SK-N-MC (cell line): Measurements from ENCODE around the gene TCERG1L.
"Not testable (repeated sequence)": the region's sequence is repeated elsewhere in the genome, so short reads cannot be mapped to it uniquely, and the experiment has no call there.

Experiments
- DNase-seq: peaks from one replicate; pipeline ENCODE4 v3.0.0-alpha.2; 2011; ENCODE audit warnings: low read depth, low spot score
- H3K27ac ChIP-seq: fragments of 200-600 bp; sonication (generic); 2 replicates; pipeline ENCODE4 v1.5.1; 2016; ENCODE audit warnings: mixed run types
- H3K36me3 ChIP-seq: fragments of 200-600 bp; sonication (generic); 2 replicates; pipeline ENCODE4 v1.6.1; 2017; ENCODE audit warnings: antibody characterized with exemption, low read length, mixed read lengths; ENCODE audit not compliant: insufficient read depth
- H3K4me3 ChIP-seq: fragments of 200-600 bp; sonication (generic); 2 replicates; pipeline ENCODE4 v1.5.1; 2016
- H3K9ac ChIP-seq: fragments of 200-600 bp; sonication (generic); 2 replicates; pipeline ENCODE4 v1.8.0; 2017; ENCODE audit warnings: mixed run types, mixed read lengths; ENCODE audit not compliant: insufficient read length
- H3K9me3 ChIP-seq: fragments of 200-600 bp; sonication (generic); 2 replicates; pipeline ENCODE4 v1.6.1; 2017; ENCODE audit warnings: low read depth, mild to moderate bottlenecking, antibody characterized with exemption, low read length, moderate library complexity, mixed read lengths
- EZH2 ChIP-seq: fragments of 200-600 bp; sonication (generic); IDR thresholded peaks from one replicate; pipeline ENCODE4 v1.6.1; 2017; ENCODE audit warnings: antibody characterized with exemption
- FOXP2 ChIP-seq: optimal IDR thresholded peaks from 2 replicates; pipeline ENCODE3; 2011; ENCODE audit warnings: mild to moderate bottlenecking, moderate library complexity; ENCODE audit not compliant: insufficient read depth; ENCODE audit errors: extremely low read length, control extremely low read depth
- POLR2AphosphoS5 ChIP-seq: IDR thresholded peaks from 2 replicates; pipeline ENCODE4 v1.6.1; 2012; ENCODE audit warnings: mild to moderate bottlenecking, low read depth, low read length, borderline replicate concordance

Gene TCERG1L

DNA sequence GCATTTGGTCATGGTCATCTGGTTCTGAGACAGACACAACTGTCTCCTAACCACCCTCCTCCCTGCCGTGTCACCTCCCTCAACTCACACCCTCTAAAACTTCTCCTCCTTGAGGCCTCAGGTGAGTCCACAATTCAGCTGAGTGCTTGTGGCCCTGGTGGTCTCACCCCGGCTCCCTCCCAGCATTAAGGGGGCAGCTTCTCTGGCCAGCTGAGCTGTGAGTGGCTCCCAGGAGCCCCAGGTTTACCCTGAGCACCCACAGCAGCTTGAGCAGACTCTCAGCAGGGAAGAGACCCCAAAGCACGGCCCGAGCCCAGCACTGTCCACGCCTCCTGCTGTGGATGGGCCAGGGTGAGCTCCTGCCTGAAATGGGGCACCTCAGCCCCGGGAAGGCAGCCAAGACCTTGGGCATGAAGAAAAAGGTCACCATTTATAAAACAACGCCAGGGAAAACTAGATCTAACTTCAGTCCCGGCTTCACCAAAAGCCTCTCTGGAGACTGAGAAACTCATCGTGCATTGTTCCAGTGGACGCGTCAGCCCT, 201.2 kb downstream of the TCERG1L start:
- Histone ChIP-seq H3K36me3 (no peaks in the 10 kb centered on the region), H3K9me3 (no peaks in the 10 kb centered on the region), H3K27ac (no peak overlapping the region), H3K4me3 (no peak overlapping the region), H3K9ac (no peak overlapping the region)
- no peak for DNase-seq
- no peak for TF ChIP-seq EZH2
- no peak for TF ChIP-seq FOXP2
- no peak for TF ChIP-seq POLR2AphosphoS5

DNA sequence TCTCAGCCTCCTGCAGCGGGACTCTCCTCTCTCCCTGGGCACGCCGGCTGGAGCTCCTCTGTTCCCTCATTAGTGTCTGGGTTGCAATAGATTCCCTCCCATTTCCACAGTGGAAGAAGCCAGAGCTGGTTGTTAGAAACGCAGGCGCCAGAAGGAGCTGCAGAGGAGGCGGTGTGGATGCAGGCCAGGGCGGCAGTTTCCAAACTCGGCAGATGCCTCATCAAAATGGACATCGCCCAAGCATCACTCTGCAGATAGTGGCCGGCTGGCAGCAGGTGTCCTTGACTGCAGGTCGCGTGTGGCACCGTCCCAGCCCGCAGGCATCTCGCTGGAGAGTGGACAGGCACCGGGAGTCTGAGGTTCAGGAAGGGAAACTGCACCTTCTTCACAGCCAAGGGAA, 201.8 kb downstream of the TCERG1L start:
- Histone ChIP-seq H3K4me3 (no peak overlapping the region), H3K27ac (no peak overlapping the region), H3K9ac (no peak overlapping the region), H3K36me3 (no peaks in the 10 kb centered on the region), H3K9me3 (no peaks in the 10 kb centered on the region)
- TF ChIP-seq FOXP2, result no peak
- TF ChIP-seq EZH2, result no peak
- TF ChIP-seq POLR2AphosphoS5, result no peak
- DNase-seq, result no peak

DNA sequence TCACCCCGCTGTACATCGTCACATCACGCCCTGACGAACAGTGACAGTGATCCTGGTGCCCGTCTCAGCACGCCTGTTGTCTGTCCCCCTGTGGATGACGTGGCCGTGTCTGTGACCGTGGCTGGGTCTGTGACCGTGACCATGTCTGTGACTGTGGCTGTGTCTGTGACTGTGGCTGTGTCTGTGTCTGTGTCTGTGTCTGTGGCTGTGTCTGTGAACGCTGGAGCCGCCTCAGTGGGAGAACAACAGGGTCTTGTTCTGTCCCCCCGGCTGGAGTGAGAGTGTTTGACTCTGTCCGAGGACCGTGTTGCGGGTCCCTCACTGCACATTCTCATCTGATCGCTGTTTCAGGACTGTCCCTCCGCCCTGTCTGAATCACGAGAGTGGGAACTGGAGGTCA, 202.2 kb downstream of the TCERG1L start:
- Histone ChIP-seq H3K36me3 (no peaks in the 10 kb centered on the region), H3K4me3 (no peak overlapping the region), H3K9me3 (no peaks in the 10 kb centered on the region), H3K9ac (no peak overlapping the region), H3K27ac (no peak overlapping the region)
- TF ChIP-seq POLR2AphosphoS5, result no peak
- no peak for TF ChIP-seq EZH2
- no peak for TF ChIP-seq FOXP2
- DNase-seq, result no peak

DNA sequence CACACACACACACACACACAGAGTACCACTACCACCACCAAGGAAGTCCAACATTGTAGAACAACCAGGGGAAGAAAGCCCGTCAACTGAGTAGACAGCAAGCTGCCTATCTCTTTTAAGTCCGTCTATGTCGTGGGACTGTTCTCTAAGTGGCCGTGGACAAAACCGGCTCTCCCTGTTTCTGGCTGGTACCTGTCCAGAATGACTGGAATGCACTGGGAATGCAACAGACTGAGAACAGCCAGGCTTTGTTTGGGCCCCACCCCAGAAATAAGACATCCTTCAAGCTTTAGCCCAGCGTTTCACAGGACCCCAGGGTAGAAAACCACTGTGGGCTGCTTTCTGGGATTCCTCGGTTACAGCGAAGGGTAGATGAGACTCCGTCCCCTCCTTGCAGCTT, 203.6 kb downstream of the TCERG1L start:
- Histone ChIP-seq H3K36me3 (no peaks in the 10 kb centered on the region), H3K9ac (no peak overlapping the region), H3K27ac (no peak overlapping the region), H3K4me3 (no peak overlapping the region), H3K9me3 (no peaks in the 10 kb centered on the region)
- TF ChIP-seq POLR2AphosphoS5, result no peak
- TF ChIP-seq FOXP2, result no peak
- no peak for TF ChIP-seq EZH2
- DNase-seq, result no peak

DNA sequence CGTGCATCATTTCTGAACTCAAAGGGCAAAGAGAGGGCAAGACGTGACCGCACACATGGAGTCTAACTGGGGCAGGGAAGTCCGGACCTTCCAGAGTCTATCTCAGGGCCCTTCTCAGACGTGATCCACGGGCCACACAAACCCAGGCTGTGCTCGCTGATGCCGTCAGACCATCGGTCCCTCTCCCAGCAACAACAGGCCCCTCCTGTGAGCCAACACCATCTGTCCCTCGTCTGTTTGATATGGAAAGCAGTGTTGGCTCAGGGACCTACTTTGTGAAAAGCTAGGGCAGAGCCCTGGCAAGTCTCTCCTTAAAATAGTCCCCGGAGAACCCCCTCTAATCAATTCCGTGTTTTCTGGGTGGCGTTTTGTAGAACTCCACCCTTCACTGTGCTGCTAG, 208.8 kb downstream of the TCERG1L start:
- TF ChIP-seq POLR2AphosphoS5 (no peak), EZH2 (no peak), FOXP2 (no peak)

DNA sequence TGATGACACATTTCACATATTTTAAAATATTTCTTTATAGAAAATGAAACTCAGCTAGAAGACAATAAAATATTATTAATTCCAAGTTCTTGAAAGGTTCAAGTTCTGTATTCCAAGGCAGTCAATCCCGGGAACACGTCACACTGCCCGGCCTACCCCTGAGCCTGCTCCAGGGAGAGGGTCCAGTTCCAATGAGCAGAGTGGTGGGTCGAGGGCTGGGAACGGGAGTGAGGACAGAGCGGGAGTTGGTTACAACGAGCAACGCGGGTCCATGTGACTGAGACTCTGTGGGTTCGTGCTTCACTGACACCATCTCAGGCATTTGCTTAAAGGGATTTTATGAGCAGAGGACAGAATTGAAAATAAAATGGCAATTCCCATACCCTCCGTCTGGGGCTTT, 209.4 kb downstream of the TCERG1L start:
- Histone ChIP-seq H3K36me3 (no peaks in the 10 kb centered on the region), H3K9ac (no peak overlapping the region), H3K27ac (no peak overlapping the region), H3K4me3 (no peak overlapping the region), H3K9me3 (no peaks in the 10 kb centered on the region)
- DNase-seq, result no peak
- TF ChIP-seq POLR2AphosphoS5 (no peak), FOXP2 (no peak), EZH2 (no peak)

More for the DNA sequence above, 208.8 kb downstream of the TCERG1L start:
- Histone ChIP-seq H3K27ac (no peak overlapping the region), H3K36me3 (no peaks in the 10 kb centered on the region), H3K9ac (no peak overlapping the region), H3K9me3 (no peaks in the 10 kb centered on the region), H3K4me3 (no peak overlapping the region)
- no peak for DNase-seq

DNA sequence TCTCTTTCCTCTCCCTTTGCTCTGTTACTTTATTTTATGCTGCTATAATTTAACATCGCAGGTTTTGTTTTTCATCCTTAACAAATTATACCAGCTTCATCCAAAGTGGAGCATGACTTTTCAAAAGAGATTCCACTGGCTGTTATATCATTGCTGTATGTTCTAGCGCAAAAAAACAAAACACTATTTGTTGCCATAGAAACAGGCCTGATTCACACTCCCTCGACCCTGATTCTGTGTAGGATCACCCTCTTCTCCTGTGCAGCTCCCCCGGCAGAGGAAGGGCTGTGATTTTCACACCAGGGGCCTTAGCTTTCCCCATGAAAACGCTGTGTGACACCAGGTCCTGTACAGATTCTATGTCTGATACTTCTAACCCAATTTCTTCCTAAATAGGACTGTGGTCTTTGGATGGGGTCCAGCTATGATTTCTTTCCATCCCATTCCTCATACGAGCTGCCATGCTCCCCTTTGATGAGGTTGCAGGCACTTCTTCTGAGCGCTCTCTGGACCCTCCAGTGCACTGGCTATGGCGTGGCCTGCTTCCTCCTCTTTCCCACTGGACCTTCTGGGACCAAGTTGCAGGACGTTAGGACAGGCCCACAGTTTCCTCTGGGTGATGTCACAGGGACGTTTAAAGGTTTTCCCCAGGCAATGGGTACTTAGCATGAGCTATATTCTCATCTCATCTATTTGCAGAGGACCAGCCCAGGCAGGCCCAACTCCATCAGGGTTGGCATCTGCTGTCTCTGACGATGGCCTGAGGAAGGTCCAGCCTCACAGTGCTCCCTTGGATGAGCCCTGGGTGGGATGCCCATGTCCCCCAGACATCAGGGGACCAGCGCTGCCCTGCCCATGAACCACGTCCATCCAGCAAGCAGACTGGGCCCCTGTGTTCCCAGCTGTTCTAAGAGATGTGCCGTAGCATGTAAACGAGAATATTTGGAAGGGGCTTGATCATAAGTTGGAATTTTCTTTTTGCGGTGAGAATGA, 210.8 kb downstream of the TCERG1L start:
- not testable (repeated sequence) for DNase-seq, H3K27ac ChIP-seq, H3K4me3 ChIP-seq, H3K36me3 ChIP-seq, H3K9ac ChIP-seq, H3K9me3 ChIP-seq

DNA sequence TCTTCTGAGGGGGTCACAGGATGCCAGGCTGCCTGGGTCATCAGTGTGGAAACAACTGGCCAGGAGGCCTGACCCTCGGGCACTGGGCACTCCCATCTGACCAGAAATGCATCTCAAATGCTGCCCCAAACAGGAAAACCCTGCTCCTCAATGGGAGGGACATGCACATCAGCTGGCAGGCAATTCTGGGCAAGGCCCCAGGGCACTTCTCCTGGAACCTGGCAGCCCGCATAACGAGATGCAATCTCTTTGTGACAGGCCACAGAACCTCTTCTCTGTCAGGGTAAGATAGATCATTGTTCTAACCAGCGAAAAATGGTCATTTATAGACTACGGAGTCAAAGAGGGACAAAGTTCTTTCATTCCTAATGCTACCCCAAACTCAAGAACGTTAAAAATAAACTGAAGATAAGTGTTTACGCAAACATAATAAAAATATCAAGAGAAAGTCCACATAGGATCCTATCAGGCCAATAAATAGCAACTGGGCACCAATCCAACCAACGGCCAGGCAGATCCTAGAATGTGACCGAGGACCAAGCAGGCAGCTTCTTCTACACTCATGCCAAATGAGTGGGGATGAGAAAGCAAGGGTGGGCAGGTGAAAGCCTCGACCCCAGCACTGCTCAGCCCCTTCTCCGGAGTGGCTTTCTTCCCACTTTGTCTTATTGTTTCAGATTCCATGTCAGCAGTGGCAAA, 212.3 kb downstream of the TCERG1L start:
- H3K36me3 ChIP-seq, result no peaks in the 10 kb centered on the region
- no peaks in the 10 kb centered on the region for H3K9me3 ChIP-seq
- TF ChIP-seq POLR2AphosphoS5 (no peak), EZH2 (no peak), FOXP2 (no peak)
- H3K27ac ChIP-seq, result no peak overlapping the region
- no peak overlapping the region for H3K4me3 ChIP-seq
- no peak for DNase-seq
- no peak overlapping the region for H3K9ac ChIP-seq

DNA sequence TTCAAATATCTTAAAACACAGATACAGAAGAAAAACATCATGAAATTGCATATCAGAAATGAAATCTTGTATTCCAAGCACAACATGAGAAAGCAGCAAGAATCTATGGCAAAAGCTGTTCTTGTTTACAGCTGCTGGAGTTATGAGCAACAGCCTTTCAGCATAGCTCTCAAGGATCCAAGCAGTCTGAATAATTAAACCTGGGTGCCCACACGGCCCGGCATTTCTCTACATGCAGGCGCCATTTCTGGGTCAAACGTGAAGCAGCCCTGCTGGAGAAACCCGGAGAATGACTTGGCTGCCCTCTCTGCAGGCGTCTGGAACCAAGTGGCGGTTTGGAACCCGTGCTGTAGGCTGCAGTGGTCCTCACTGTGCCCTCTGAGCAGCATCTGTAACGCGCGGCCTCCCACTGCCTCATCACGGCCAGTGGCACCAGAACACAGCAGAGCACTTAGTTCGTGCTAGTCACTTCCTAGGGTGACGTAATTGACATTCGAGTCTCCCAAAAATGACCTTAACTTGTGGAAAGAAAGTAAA, 213.0 kb downstream of the TCERG1L start:
- no peak for DNase-seq
- Histone ChIP-seq H3K27ac (no peak overlapping the region), H3K4me3 (no peak overlapping the region), H3K9me3 (no peaks in the 10 kb centered on the region), H3K36me3 (no peaks in the 10 kb centered on the region), H3K9ac (no peak overlapping the region)
- TF ChIP-seq EZH2 (no peak), FOXP2 (no peak), POLR2AphosphoS5 (no peak)
